ENCODE measurements around the gene DSCAML1. TPM values are rescaled to one million over a fixed set of nuclear protein-coding genes. Genes with fewer than 3 reads are reported as not detected.

The DSCAML1 gene
- total RNA-seq, 4 donors from 2014 or later: 2.9 to 5.8 (median 3.3) TPM

GRCh38 chr11:117819096-117820040 is 22.4 kb upstream of the DSCAML1 start:
- intact Hi-C loops (cut with DNase I; ENCODE audit: low total_unique reads) (loop anchor here (5.0 kb wide), 1 partner anchor 387 kb away; no protein-coding TSS in a partner anchor), in situ Hi-C loops (cut with MboI; ENCODE audit: low pct_ligation_motif_present in 1 of 4, low pct_unique_long_range_greater_than_20kb in 1 of 4, low sequenced_read_pairs in 3 of 4) (loop anchor here in 1 of 4 donors (25.0 kb wide), 2 partner anchors 243 to 382 kb away; no protein-coding TSS in a partner anchor)
- no peak overlapping the region for H3K27ac ChIP-seq
- peaks cover 23 to 64% (median 46%) of the 10 kb centered on the region in 4 donors for H3K4me1 ChIP-seq
- H3K36me3 ChIP-seq: no peaks in the 10 kb centered on the region
- DNase-seq: peak; percentile 76
- 72% methylated on average over 10 of the region's 10 CpGs; no CpG with 5 or more reads in 1 of the 2 donors for WGBS, 2 donors (ENCODE audit: low coverage in 1 of 2)
- TF ChIP-seq CTCF (IDR thresholded peaks at IDR 0.05) (peak; percentile 27 to 68 (median 50)), POLR2AphosphoS5 (IDR thresholded peaks at IDR 0.05) (no peak)
- H3K9me3 ChIP-seq: no peaks in the 10 kb centered on the region
- H3K4me3 ChIP-seq: no peak overlapping the region
- H3K27me3 ChIP-seq: no peaks in the 10 kb centered on the region

GRCh38 chr11:117818041-117818873 is 21.2 kb upstream of the DSCAML1 start:
- DNase-seq: no peak
- in situ Hi-C loops (cut with MboI; ENCODE audit: low pct_ligation_motif_present in 1 of 4, low pct_unique_long_range_greater_than_20kb in 1 of 4, low sequenced_read_pairs in 3 of 4): loop anchor here in 1 of 4 donors (25.0 kb wide), 2 partner anchors 244 to 381 kb away; no protein-coding TSS in a partner anchor
- whole genome bisulfite sequencing, 2 donors (ENCODE audit: low coverage in 1 of 2): 61% methylated on average over 9 of the region's 9 CpGs; no CpG with 5 or more reads in 1 of the 2 donors
- no peaks in the 10 kb centered on the region for H3K27me3 ChIP-seq
- no peaks in the 10 kb centered on the region for H3K9me3 ChIP-seq
- H3K36me3 ChIP-seq: no peaks in the 10 kb centered on the region
- intact Hi-C loops (cut with DNase I; ENCODE audit: low total_unique reads): loop anchor here (5.0 kb wide), 1 partner anchor 386 kb away; no protein-coding TSS in a partner anchor
- H3K4me1 ChIP-seq: peaks cover 25 to 63% (median 49%) of the 10 kb centered on the region in 4 donors
- TF ChIP-seq EP300 (IDR thresholded peaks at IDR 0.05; ENCODE audit: low read depth) (no peak), CTCF (IDR thresholded peaks at IDR 0.05) (peak in 1 of 5 experiments; percentile 12), POLR2A (IDR thresholded peaks at IDR 0.05) (no peak), POLR2AphosphoS5 (IDR thresholded peaks at IDR 0.05) (no peak)
- H3K27ac ChIP-seq: no peak overlapping the region
- H3K4me3 ChIP-seq: no peak overlapping the region

- WGBS, 2 donors (ENCODE audit: low coverage in 1 of 2): 16% methylated on average over 19 of the region's 19 CpGs; no CpG with 5 or more reads in 1 of the 2 donors
Observed at GRCh38 chr11:117817368-117818040, 20.5 kb upstream of the DSCAML1 start.

More at GRCh38 chr11:117817368-117818040, 20.5 kb upstream of the DSCAML1 start:
- Histone ChIP-seq H3K27ac (peak overlapping the region; percentile 75 to 79 (median 76)), H3K4me3 (no peak overlapping the region), H3K9me3 (no peaks in the 10 kb centered on the region), H3K27me3 (no peaks in the 10 kb centered on the region), H3K36me3 (no peaks in the 10 kb centered on the region), H3K4me1 (peaks cover 25 to 63% (median 49%) of the 10 kb centered on the region in 4 donors)
- TF ChIP-seq EP300 (IDR thresholded peaks at IDR 0.05; ENCODE audit: low read depth): no peak
- peak; percentile 99 to 100 (median 100) for TF ChIP-seq CTCF (IDR thresholded peaks at IDR 0.05)
- no peak for TF ChIP-seq POLR2A (IDR thresholded peaks at IDR 0.05)
- TF ChIP-seq POLR2AphosphoS5 (IDR thresholded peaks at IDR 0.05): peak in 1 of 3 donors; percentile 32
- in situ Hi-C loops (cut with MboI; ENCODE audit: low pct_ligation_motif_present in 1 of 4, low pct_unique_long_range_greater_than_20kb in 1 of 4, low sequenced_read_pairs in 3 of 4) (loop anchor here in 1 of 4 donors (25.0 kb wide), 2 partner anchors 245 to 380 kb away; no protein-coding TSS in a partner anchor), intact Hi-C loops (cut with DNase I; ENCODE audit: low total_unique reads) (loop anchor here (5.0 kb wide), 1 partner anchor 385 kb away; no protein-coding TSS in a partner anchor)
- DNase-seq: peak; percentile 88
